Vagina (tissue), 2 donors: ENCODE measurements around the gene NPW. TPM values are rescaled to one million over a fixed set of nuclear protein-coding genes. Genes with fewer than 3 reads are reported as not detected.

Experiments used
- DNase-seq, 2 donors: peaks; one replicate each; pipeline ENCODE4 v3.0.0-alpha.2; 2017; ENCODE audit errors: extremely low spot score in 2 of 2
- H3K27ac ChIP-seq: fragments of 200-600 bp; sonication (generic); one replicate; pipeline ENCODE4 v1.5.1; 2019
- H3K27me3 ChIP-seq: fragments of 200-600 bp; sonication (generic); one replicate; pipeline ENCODE4 v1.5.1; 2019
- H3K36me3 ChIP-seq, 2 donors: fragments of 200-600 bp; sonication (generic); one replicate each; pipeline ENCODE4 v1.5.1; 2017 to 2019
- H3K4me1 ChIP-seq: fragments of 200-600 bp; sonication (generic); one replicate; pipeline ENCODE4 v1.5.1; 2019
- H3K4me3 ChIP-seq, 2 donors: fragments of 200-600 bp; sonication (generic); 1 replicate in 1 of 2; 2 replicates in 1 of 2; pipeline ENCODE4 v1.5.1; 2016 to 2019
- H3K9me3 ChIP-seq: fragments of 200-600 bp; sonication (generic); one replicate; pipeline ENCODE4 v1.5.1; 2019
- POLR2A ChIP-seq, 2 donors: fragments of 450-650 bp; IDR thresholded peaks; one replicate each; pipeline ENCODE4 v1.6.1; 2017; ENCODE audit warnings: antibody characterized with exemption in 2 of 2, mild to moderate bottlenecking in 2 of 2, moderate library complexity in 2 of 2
- POLR2AphosphoS5 ChIP-seq, 2 donors: sonication (generic); formaldehyde crosslinking; IDR thresholded peaks; one replicate each; pipeline ENCODE4 v1.9.0; 2017; ENCODE audit warnings: antibody characterized with exemption in 2 of 2, mild to moderate bottlenecking in 2 of 2, low read depth in 1 of 2; ENCODE audit not compliant: insufficient read depth in 1 of 2
- intact Hi-C: fragments of 100-400 bp; cut with DNase I; formaldehyde crosslinking; loops from one replicate; pipeline ENCODE4 v1.15.1; 2023
- total RNA-seq: library from RNA; depleted of rRNA; stranded (reverse); fragments of >200 nt; gene quantifications from one replicate; pipeline ENCODE4 v1.2.3, GENCODE V29; 2016
- TF ChIP-seq, protein P1 (sequence below), 3 experiments: fragments of 450-650 bp in 2 of 3; fragments of 200-600 bp in 1 of 3; sonication (generic) in 1 of 3; IDR thresholded peaks; one replicate each; pipeline ENCODE4 v1.5.1; 2017 to 2019; ENCODE audit warnings: antibody characterized with exemption in 3 of 3, mild to moderate bottlenecking in 2 of 3, moderate library complexity in 2 of 3

Gene NPW
- total RNA-seq, 1 donor from 2014 or later = not detected

GRCh38 chr16:1990351-1991134 lies 29.0 kb upstream of the NPW start:
- intact Hi-C loops = no loop called here
- Histone ChIP-seq H3K9me3 (no peaks in the 10 kb centered on the region), H3K27ac (no peak overlapping the region), H3K4me3 (peak overlapping the region; percentile 20 to 25), H3K27me3 (peaks cover 9% of the 10 kb centered on the region), H3K4me1 (peaks cover 24% of the 10 kb centered on the region), H3K36me3 (peaks cover 0 to 13% of the 10 kb centered on the region in 2 donors)
- no peak for DNase-seq
- TF ChIP-seq POLR2A (IDR thresholded peaks at IDR 0.05) (no peak), POLR2AphosphoS5 (IDR thresholded peaks at IDR 0.05; ENCODE audit: insufficient read depth in 1 of 2, low read depth in 1 of 2) (no peak)
- TF ChIP-seq, protein P1, sequence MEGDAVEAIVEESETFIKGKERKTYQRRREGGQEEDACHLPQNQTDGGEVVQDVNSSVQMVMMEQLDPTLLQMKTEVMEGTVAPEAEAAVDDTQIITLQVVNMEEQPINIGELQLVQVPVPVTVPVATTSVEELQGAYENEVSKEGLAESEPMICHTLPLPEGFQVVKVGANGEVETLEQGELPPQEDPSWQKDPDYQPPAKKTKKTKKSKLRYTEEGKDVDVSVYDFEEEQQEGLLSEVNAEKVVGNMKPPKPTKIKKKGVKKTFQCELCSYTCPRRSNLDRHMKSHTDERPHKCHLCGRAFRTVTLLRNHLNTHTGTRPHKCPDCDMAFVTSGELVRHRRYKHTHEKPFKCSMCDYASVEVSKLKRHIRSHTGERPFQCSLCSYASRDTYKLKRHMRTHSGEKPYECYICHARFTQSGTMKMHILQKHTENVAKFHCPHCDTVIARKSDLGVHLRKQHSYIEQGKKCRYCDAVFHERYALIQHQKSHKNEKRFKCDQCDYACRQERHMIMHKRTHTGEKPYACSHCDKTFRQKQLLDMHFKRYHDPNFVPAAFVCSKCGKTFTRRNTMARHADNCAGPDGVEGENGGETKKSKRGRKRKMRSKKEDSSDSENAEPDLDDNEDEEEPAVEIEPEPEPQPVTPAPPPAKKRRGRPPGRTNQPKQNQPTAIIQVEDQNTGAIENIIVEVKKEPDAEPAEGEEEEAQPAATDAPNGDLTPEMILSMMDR (IDR thresholded peaks at IDR 0.05) = no peak

GRCh38 chr16:1991135-1991551 lies 28.4 kb upstream of the NPW start:
- H3K36me3 ChIP-seq = peaks cover 0 to 7% of the 10 kb centered on the region in 2 donors
- intact Hi-C loops = no loop called here
- H3K27me3 ChIP-seq = peaks cover 9% of the 10 kb centered on the region
- H3K9me3 ChIP-seq = no peaks in the 10 kb centered on the region
- no peak overlapping the region for H3K27ac ChIP-seq
- peaks cover 24% of the 10 kb centered on the region for H3K4me1 ChIP-seq
- no peak for DNase-seq
- TF ChIP-seq POLR2A (IDR thresholded peaks at IDR 0.05) = no peak
- TF ChIP-seq, protein P1 (IDR thresholded peaks at IDR 0.05) = no peak
- TF ChIP-seq POLR2AphosphoS5 (IDR thresholded peaks at IDR 0.05; ENCODE audit: insufficient read depth in 1 of 2, low read depth in 1 of 2) = no peak
- peak overlapping the region; percentile 29 to 41 for H3K4me3 ChIP-seq

- H3K27ac ChIP-seq = no peak overlapping the region
- H3K9me3 ChIP-seq = no peaks in the 10 kb centered on the region
- peaks cover 24% of the 10 kb centered on the region for H3K4me1 ChIP-seq
- peak overlapping the region; percentile 29 to 41 for H3K4me3 ChIP-seq
- TF ChIP-seq, protein P1 (IDR thresholded peaks at IDR 0.05) = no peak
- TF ChIP-seq POLR2A (IDR thresholded peaks at IDR 0.05) = no peak
- TF ChIP-seq POLR2AphosphoS5 (IDR thresholded peaks at IDR 0.05; ENCODE audit: insufficient read depth in 1 of 2, low read depth in 1 of 2) = no peak
- intact Hi-C loops = no loop called here
- H3K27me3 ChIP-seq = peaks cover 9% of the 10 kb centered on the region
- peaks cover 0 to 3% of the 10 kb centered on the region in 2 donors for H3K36me3 ChIP-seq
- DNase-seq = no peak
Measured at GRCh38 chr16:1991588-1991947, 28.0 kb upstream of the NPW start.

- no peaks in the 10 kb centered on the region for H3K9me3 ChIP-seq
- H3K4me1 ChIP-seq = peaks cover 24% of the 10 kb centered on the region
- intact Hi-C loops = no loop called here
- peaks cover 9% of the 10 kb centered on the region for H3K27me3 ChIP-seq
- TF ChIP-seq POLR2AphosphoS5 (IDR thresholded peaks at IDR 0.05; ENCODE audit: insufficient read depth in 1 of 2, low read depth in 1 of 2) (peak in 1 of 2 donors; percentile 50), POLR2A (IDR thresholded peaks at IDR 0.05) (peak in 1 of 2 donors; percentile 28)
- TF ChIP-seq, protein P1 (IDR thresholded peaks at IDR 0.05) = no peak
- no peaks in the 10 kb centered on the region for H3K36me3 ChIP-seq
- H3K4me3 ChIP-seq = peak overlapping the region; percentile 29 to 41
- DNase-seq = no peak
- H3K27ac ChIP-seq = no peak overlapping the region
Measured at GRCh38 chr16:1991948-1992703, 27.5 kb upstream of the NPW start.
